ENCODE data around the gene LRGUK. TPM values are rescaled to one million over a fixed set of nuclear protein-coding genes. Genes with fewer than 3 reads are reported as not detected.
"Not testable (repeated sequence)": the region's sequence is repeated elsewhere in the genome, so short reads cannot be mapped to it uniquely, and the experiment has no call there.

The LRGUK gene, protein sequence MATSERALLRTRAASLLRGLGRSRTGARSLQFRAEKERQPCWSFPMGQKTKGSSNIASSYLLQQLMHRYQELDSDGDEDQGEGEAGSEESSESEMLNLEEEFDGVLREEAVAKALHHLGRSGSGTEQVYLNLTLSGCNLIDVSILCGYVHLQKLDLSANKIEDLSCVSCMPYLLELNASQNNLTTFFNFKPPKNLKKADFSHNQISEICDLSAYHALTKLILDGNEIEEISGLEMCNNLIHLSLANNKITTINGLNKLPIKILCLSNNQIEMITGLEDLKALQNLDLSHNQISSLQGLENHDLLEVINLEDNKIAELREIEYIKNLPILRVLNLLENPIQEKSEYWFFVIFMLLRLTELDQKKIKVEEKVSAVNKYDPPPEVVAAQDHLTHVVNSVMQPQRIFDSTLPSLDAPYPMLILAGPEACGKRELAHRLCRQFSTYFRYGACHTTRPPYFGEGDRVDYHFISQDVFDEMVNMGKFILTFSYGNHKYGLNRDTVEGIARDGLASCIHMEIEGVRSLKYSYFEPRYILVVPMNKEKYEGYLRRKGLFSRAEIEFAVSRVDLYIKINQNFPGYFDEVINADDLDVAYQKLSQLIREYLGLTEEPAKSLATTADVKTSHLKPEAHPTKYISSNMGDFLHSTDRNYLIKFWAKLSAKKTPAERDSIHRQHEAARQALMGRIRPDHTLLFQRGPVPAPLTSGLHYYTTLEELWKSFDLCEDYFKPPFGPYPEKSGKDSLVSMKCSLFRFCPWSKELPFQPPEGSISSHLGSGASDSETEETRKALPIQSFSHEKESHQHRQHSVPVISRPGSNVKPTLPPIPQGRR
- polyA plus RNA-seq (ENCODE audit: insufficient read length in 3 of 3): 1 to 10 TPM; 1.2 to 1.9 (median 1.5) TPM

GRCh38 chr7:134126966-134127848 lies at the start of gene LRGUK:
Gene LRGUK (plus strand): TSS chr7:134127340. CDS start chr7:134127368, 28 bp downstream.
- peak; percentile 62 to 74 (median 65) for DNase-seq (ENCODE audit: low read depth in 3 of 3, low spot score in 2 of 3)

- not testable (repeated sequence) for DNase-seq (ENCODE audit: low read depth in 3 of 3, low spot score in 2 of 3)
Observed at GRCh38 chr7:134077560-134077959, 49.6 kb upstream of the LRGUK start.

DNA sequence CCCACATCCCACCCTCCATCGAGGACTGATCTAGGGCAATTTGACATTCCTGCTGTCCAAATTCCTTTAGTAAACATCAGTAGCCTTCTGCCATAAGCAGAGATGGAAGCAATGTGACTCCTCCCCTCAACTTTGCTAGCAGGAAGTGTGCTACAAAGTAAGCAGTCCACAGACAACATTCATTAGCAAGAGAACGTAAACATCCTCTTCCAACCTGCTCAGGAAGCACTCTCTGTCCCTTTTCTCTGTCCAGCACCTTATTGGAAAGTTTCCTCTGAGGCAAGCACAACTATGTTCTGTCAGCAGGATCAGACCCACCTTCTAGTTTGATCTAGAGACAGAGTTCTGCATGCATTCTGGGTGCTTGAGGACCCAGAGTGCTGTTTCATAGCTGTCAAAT lies 48.1 kb upstream of the LRGUK start:
- DNase-seq (ENCODE audit: low read depth in 3 of 3, low spot score in 2 of 3): no peak

GRCh38 chr7:134081695-134082094 lies 45.4 kb upstream of the LRGUK start:
- no peak for DNase-seq (ENCODE audit: low read depth in 3 of 3, low spot score in 2 of 3)

- DNase-seq (ENCODE audit: low read depth in 3 of 3, low spot score in 2 of 3): no peak
Observed at GRCh38 chr7:134083766-134084487, 43.2 kb upstream of the LRGUK start.

- DNase-seq (ENCODE audit: low read depth in 3 of 3, low spot score in 2 of 3): no peak
Observed at GRCh38 chr7:134084488-134085144, 42.5 kb upstream of the LRGUK start.

GRCh38 chr7:134085311-134085710 lies 41.8 kb upstream of the LRGUK start:
- no peak for DNase-seq (ENCODE audit: low read depth in 3 of 3, low spot score in 2 of 3)

- DNase-seq (ENCODE audit: low read depth in 3 of 3, low spot score in 2 of 3): no peak
Observed at GRCh38 chr7:134086998-134087735, 40.0 kb upstream of the LRGUK start.

GRCh38 chr7:134088199-134088598 lies 38.9 kb upstream of the LRGUK start:
- DNase-seq (ENCODE audit: low read depth in 3 of 3, low spot score in 2 of 3): no peak

DNA sequence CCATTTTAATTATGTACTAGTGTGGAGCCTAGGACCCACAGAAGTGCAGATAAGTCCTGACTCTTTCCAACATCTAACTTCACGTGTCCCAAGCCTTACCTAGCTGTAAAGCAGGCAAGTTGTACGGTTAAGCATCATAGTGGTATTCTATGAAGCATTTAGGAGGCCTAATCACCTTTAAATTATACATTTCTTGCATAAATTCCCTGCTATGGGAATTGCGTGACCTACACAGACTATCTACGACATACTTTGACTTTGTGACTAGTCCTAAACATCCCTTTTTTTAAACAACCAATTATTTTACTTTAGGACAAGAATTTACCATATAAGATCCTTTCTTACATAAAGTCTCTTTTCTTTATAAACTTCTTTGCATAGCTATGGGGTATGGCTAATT lies 37.7 kb upstream of the LRGUK start:
- no peak for DNase-seq (ENCODE audit: low read depth in 3 of 3, low spot score in 2 of 3)

- no peak for DNase-seq (ENCODE audit: low read depth in 3 of 3, low spot score in 2 of 3)
Observed at GRCh38 chr7:134098072-134098471, 29.1 kb upstream of the LRGUK start.

GRCh38 chr7:134101716-134102115 lies 25.4 kb upstream of the LRGUK start:
- DNase-seq (ENCODE audit: low read depth in 3 of 3, low spot score in 2 of 3): no peak

GRCh38 chr7:134104166-134104565 lies 23.0 kb upstream of the LRGUK start:
- no peak for DNase-seq (ENCODE audit: low read depth in 3 of 3, low spot score in 2 of 3)

GRCh38 chr7:134105841-134106240 lies 21.3 kb upstream of the LRGUK start:
- no peak for DNase-seq (ENCODE audit: low read depth in 3 of 3, low spot score in 2 of 3)

GRCh38 chr7:134108802-134109201 lies 18.3 kb upstream of the LRGUK start:
- no peak for DNase-seq (ENCODE audit: low read depth in 3 of 3, low spot score in 2 of 3)

DNA sequence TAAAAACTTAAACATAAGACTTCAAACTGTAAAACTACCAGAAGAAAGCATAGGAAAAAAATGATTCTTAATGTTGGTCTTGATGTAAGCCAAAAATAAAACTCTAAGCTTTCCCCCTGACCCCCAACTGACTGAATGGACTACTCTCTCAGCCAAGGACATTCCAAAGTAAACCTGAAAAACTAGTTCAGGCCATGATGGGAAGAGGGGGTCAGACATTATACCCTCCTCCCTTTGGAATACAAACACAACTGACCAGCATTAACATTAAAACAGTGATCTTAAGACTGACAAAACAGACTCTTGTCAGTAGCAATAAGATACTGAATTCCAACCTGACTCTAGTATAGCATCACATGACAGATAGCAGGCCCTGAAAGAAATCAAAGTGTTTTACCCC lies 13.5 kb upstream of the LRGUK start:
- DNase-seq (ENCODE audit: low read depth in 3 of 3, low spot score in 2 of 3): no peak

GRCh38 chr7:134114992-134115391 lies 12.1 kb upstream of the LRGUK start:
- no peak for DNase-seq (ENCODE audit: low read depth in 3 of 3, low spot score in 2 of 3)

DNA sequence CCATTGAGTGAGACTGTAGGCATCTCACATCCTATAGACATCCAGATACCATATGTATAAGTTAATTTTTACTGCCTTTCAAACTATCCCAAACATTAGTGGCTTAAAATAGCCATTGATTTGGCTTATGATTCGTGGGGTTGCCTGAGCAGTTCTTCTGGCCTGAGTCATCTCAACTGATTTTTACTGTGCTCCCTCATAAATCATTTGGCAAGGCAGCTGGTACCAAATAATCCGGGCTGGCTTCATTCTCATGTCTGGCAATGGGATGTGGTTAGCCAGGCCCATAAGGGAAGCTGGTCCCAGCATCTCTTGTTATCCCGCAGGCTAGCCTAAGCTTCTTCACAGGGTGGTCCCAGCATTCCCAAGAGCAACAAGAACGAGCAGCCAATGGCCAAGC lies 6.7 kb upstream of the LRGUK start:
- DNase-seq (ENCODE audit: low read depth in 3 of 3, low spot score in 2 of 3): no peak

DNA sequence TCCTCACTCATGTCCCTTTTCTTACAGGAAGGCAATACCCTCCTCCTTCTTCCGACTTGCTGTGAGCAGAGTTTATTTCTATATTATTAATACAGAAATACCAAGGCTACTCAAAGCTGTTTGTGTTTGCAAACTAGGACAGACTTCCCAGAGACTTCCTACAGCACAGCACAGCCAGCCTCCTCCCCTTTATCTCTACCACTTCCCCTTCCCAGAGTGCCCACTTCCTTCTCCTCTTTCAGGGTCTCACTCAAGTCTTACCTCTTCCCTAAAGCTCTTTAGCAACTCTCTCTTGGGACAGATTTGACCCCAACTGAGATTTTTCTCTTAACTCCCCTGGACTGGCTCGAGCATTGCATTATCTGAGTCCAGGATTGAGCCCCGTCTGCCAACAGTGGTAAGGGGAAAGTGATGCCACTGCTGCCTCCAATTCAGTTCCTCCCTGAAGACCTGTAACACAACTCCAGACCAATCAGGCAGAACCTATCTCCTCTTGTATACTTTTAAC lies 5.5 kb upstream of the LRGUK start:
- no peak for DNase-seq (ENCODE audit: low read depth in 3 of 3, low spot score in 2 of 3)
